Thymus (tissue), 11 donors: ENCODE data around the gene TMEM43. TPM values are rescaled to one million over a fixed set of nuclear protein-coding genes. Genes with fewer than 3 reads are reported as not detected.
A peak's percentile ranks its signal among the peaks of the same experiment; 100 is the strongest.
"Not testable (repeated sequence)": the region's sequence is repeated elsewhere in the genome, so short reads cannot be mapped to it uniquely, and the experiment has no call there.

ENCODE experiments used
- DNase-seq, 9 donors: peaks; one replicate each; pipeline ENCODE4 v3.0.0-alpha.2; 2013; ENCODE audit warnings: low spot score in 9 of 9, low read depth in 6 of 9, missing footprints in 1 of 9
- H3K27ac ChIP-seq, 2 donors: one replicate each; pipeline ENCODE4 v1.5.1; 2013; ENCODE audit warnings: control low read depth in 1 of 2, low read depth in 1 of 2, low read length in 1 of 2, mild to moderate bottlenecking in 1 of 2, moderate library complexity in 1 of 2
- H3K27me3 ChIP-seq, 2 donors: one replicate each; pipeline ENCODE4 v1.5.1; 2013; ENCODE audit warnings: low read length in 1 of 2; ENCODE audit not compliant: control insufficient read depth in 2 of 2, insufficient read depth in 1 of 2
- H3K36me3 ChIP-seq, 2 donors: one replicate each; pipeline ENCODE4 v1.5.1; 2013; ENCODE audit warnings: low read length in 1 of 2, mild to moderate bottlenecking in 1 of 2, moderate library complexity in 1 of 2; ENCODE audit not compliant: control insufficient read depth in 2 of 2, insufficient read depth in 2 of 2
- H3K4me1 ChIP-seq, 2 donors: one replicate each; pipeline ENCODE4 v1.5.1; 2013; ENCODE audit warnings: low read length in 2 of 2; ENCODE audit not compliant: control insufficient read depth in 2 of 2, insufficient read depth in 2 of 2
- H3K4me3 ChIP-seq, 2 donors: one replicate each; pipeline ENCODE4 v1.5.1; 2013; ENCODE audit warnings: low read length in 2 of 2, control low read depth in 1 of 2, mild to moderate bottlenecking in 1 of 2
- H3K9me3 ChIP-seq, 2 donors: one replicate each; pipeline ENCODE4 v1.5.1; 2013; ENCODE audit warnings: low read length in 1 of 2, mild to moderate bottlenecking in 1 of 2; ENCODE audit not compliant: control insufficient read depth in 2 of 2, insufficient read depth in 1 of 2
- WGBS: extraction: QIAGEN DNeasy Blood & Tissue Kit; methylation state at CpG from one replicate; pipeline ENCODE4 v1.1.7; 2013; 5-methylcytosine and 5-hydroxymethylcytosine counted together
- polyA plus RNA-seq: library from polyadenylated mRNA; stranded (reverse); fragments of 200-250 nt; gene quantifications from one replicate; pipeline ENCODE4 v1.2.3, GENCODE V29; 2013
- total RNA-seq: library from RNA; stranded (reverse); fragments of 120-200 nt; gene quantifications from one replicate; pipeline ENCODE4 v1.2.4, GENCODE V29; 2013
- donor health status: healthy.

The TMEM43 gene
- total and polyA plus RNA-seq, 2 donors: 29.9 to 50.4 TPM

GRCh38 chr3:14120111-14120920 lies 4.5 kb upstream of the TMEM43 start:
- H3K4me3 ChIP-seq: no peak overlapping the region
- DNase-seq: no peak
- H3K9me3 ChIP-seq: no peaks in the 10 kb centered on the region
- H3K27ac ChIP-seq: no peak overlapping the region
- 98% methylated on average over 11 of the region's 11 CpGs for WGBS
- H3K4me1 ChIP-seq: peaks cover 11 to 18% of the 10 kb centered on the region in 2 donors
- peaks cover 9% of the 10 kb centered on the region in 2 donors for H3K36me3 ChIP-seq
- no peaks in the 10 kb centered on the region for H3K27me3 ChIP-seq

DNA sequence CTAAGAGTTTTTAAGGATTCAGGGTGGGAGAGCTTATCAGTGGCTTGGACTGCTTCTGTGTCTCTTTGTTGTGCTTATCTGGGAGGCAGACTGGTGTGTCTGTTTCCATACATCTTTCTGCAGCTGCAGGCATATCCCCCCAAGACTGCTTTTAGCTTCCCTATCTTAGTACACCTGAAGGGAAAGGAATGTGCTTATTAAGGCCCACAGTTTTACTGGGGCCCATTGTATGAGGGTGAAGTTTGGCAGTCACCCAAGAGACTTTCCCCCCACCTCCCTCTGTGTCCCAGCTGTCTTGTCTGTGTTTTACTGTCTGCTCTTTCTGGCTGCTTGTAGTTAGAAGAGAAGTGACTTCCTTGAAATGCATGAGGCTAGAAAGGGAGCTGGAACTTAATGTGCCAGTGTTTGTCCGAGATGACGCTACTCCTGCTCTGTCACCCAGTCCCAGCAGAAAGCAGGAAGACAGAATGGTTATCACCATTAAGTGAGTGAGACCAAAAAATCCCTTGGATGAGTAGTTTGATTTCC lies 3.9 kb upstream of the TMEM43 start:
- 100% methylated on average over 2 of the region's 2 CpGs for WGBS
- not testable (repeated sequence) for H3K27ac ChIP-seq, H3K36me3 ChIP-seq, DNase-seq, H3K9me3 ChIP-seq, H3K4me3 ChIP-seq, H3K27me3 ChIP-seq
- H3K4me1 ChIP-seq: peaks cover 17 to 24% of the 10 kb centered on the region in 2 donors

DNA sequence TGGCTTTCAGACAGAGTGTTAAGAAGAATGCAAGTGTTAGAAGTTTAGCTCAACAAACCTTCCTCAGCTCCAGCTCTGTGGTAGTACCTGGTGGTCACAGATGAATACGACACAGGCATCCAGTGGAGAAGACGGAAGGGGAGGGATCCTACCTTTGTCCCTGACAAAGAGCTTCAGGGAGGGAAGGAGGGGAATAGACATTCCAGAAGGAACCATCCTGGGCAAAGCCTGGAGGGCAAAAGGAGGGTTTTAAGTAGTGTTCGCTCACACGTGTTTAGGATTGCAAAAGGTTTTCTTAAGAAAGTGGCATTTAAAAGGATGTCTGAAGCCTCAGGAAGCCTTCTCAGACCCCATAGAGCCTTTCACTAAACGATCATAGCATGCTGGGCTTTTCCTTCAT lies 3.0 kb upstream of the TMEM43 start:
- Histone ChIP-seq H3K27me3 (no peaks in the 10 kb centered on the region), H3K27ac (no peak overlapping the region), H3K4me3 (no peak overlapping the region), H3K36me3 (peaks cover 0 to 6% of the 10 kb centered on the region in 2 donors), H3K4me1 (peaks cover 19 to 33% of the 10 kb centered on the region in 2 donors), H3K9me3 (no peaks in the 10 kb centered on the region)
- no peak for DNase-seq
- 98% methylated on average over 5 of the region's 5 CpGs for WGBS

DNA sequence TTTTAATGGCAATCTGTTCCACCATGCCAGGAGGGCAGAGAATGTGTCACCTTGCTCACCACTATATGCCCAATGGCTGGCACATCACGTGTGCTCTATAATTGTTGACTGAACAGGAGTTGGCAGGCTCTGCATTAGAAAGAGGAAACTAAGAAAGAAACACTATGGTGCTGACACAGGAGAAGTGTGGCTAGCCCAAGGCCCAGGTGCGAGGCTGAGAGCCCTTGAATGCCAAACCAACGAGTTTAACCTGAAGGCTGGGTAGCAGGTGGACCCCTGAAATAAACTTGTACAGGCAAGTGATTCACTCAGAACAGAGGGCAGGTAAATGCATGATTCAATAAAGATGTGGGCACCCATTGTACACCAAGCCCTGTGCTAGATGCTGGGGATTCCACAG lies 2.6 kb upstream of the TMEM43 start:
- peaks cover 0 to 8% of the 10 kb centered on the region in 2 donors for H3K36me3 ChIP-seq
- WGBS: 98% methylated on average over 3 of the region's 3 CpGs
- H3K4me3 ChIP-seq: no peak overlapping the region
- no peak for DNase-seq
- H3K9me3 ChIP-seq: no peaks in the 10 kb centered on the region
- no peak overlapping the region for H3K27ac ChIP-seq
- H3K27me3 ChIP-seq: no peaks in the 10 kb centered on the region
- H3K4me1 ChIP-seq: peaks cover 22 to 33% of the 10 kb centered on the region in 2 donors

- 61% methylated on average over 15 of the region's 15 CpGs for WGBS
- Histone ChIP-seq H3K36me3 (peaks cover 0 to 20% of the 10 kb centered on the region in 2 donors), H3K27ac (peak overlapping the region; percentile 1 to 77), H3K9me3 (no peaks in the 10 kb centered on the region), H3K27me3 (no peaks in the 10 kb centered on the region), H3K4me1 (peaks cover 22 to 33% of the 10 kb centered on the region in 2 donors), H3K4me3 (peak overlapping the region; percentile 76 to 99)
- no peak for DNase-seq
Observed at GRCh38 chr3:14123308-14124222, 1.3 kb upstream of the TMEM43 start.

DNA sequence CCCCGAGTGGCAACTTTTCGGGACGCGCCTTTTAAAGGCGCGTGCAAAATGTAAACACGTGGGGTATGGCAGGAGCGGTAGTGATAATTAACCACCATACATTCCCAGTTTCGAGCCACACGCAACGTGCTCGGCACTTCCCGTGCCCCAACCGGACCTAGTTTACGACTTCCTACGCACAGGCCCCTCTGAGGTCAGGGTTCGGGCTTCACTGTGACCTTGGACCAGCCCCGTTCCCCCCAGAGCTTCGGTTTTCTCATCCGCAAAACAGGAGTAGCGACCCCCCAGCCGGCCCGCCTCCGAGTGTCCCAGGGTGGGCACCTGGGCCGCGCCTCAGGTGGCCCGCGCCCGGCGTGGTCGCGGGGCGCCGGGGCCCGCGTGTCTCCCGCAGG lies 633 bp upstream of the TMEM43 start:
- H3K36me3 ChIP-seq: peaks cover 5 to 20% of the 10 kb centered on the region in 2 donors
- H3K27ac ChIP-seq: peak overlapping the region; percentile 1 to 77
- H3K27me3 ChIP-seq: no peaks in the 10 kb centered on the region
- peak overlapping the region; percentile 76 to 99 for H3K4me3 ChIP-seq
- DNase-seq: peak in 5 of 9 donors; percentile 40 to 80 (median 42)
- H3K4me1 ChIP-seq: peaks cover 22 to 33% of the 10 kb centered on the region in 2 donors
- WGBS: under 1% methylated on average over 37 of the region's 37 CpGs
- no peaks in the 10 kb centered on the region for H3K9me3 ChIP-seq

- Histone ChIP-seq H3K4me3 (peak overlapping the region; percentile 76 to 99), H3K36me3 (peaks cover 16 to 29% of the 10 kb centered on the region in 2 donors), H3K27ac (peak overlapping the region; percentile 81 to 83), H3K27me3 (no peaks in the 10 kb centered on the region), H3K9me3 (no peaks in the 10 kb centered on the region), H3K4me1 (peaks cover 22 to 33% of the 10 kb centered on the region in 2 donors)
- peak in 3 of 9 donors; percentile 10 to 44 (median 19) for DNase-seq
- WGBS: 2% methylated on average over 44 of the region's 44 CpGs
Observed at GRCh38 chr3:14125193-14126016, 553 bp downstream of the TMEM43 start.

DNA sequence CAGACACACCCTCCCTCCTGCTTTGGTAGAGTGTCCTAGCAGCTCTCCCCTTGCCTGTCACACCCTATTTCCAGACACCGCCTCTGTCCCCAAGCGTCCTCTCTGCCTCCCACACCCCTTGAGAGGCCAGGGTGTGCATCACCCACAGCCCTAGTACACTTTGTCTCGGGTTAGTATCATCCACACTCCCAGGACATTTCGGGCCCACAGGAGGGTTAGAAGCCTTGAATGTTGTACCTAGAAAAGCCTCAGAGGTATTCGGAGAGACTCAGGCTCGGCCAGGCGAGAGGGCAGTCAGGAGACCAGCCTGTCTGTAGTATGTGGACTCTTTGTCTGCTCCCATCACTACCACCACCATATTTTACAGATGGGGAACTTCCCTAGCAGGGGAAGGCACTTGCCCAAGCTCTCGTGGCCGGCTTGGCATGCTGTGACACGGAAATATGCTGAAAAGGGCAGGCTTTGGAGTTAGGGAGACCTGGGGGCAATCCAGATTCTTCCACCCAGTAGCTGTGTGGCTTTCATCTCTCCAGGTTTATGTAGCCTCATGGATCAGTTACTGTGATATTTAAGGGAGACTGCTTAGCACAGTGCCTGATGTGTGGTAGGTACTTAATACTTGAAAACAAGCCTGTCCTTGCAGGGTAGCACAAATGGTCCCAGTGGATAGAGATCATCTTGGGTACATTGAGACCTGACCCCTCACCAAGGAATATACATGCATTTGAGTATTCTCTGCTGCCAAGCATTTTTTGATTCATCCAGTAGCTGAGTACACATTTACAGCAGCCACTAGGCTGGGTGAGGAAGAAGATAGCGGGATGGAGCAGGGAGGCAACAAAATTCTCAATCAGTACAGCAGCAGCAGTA lies 1.4 kb downstream of the TMEM43 start:
- Histone ChIP-seq H3K9me3 (no peaks in the 10 kb centered on the region), H3K36me3 (peaks cover 24 to 36% of the 10 kb centered on the region in 2 donors), H3K4me1 (peaks cover 22 to 33% of the 10 kb centered on the region in 2 donors), H3K27ac (peak overlapping the region in 1 of 2 donors; percentile 26), H3K4me3 (peak overlapping the region; percentile 76 to 99), H3K27me3 (no peaks in the 10 kb centered on the region)
- no peak for DNase-seq
- WGBS: 89% methylated on average over 11 of the region's 11 CpGs
